Astrocyte (in vitro differentiated cells and primary cell): ENCODE measurements around the gene GNG12. TPM values are rescaled to one million over a fixed set of nuclear protein-coding genes. Genes with fewer than 3 reads are reported as not detected.

Experiments
- DNase-seq: peaks from one replicate; pipeline ENCODE4 v3.0.0-alpha.2; 2010; ENCODE audit warnings: low read depth
- FAIRE-seq: peaks from 2 replicates; lab custom pipeline; 2011; peaks lifted over from hg19 to GRCh38; lab: Jason Lieb, UNC
- H2AFZ ChIP-seq: 2 replicates; pipeline ENCODE4 v1.6.0; 2012; ENCODE audit warnings: low read depth, low read length, inconsistent platforms
- H3K27ac ChIP-seq: 2 replicates; pipeline ENCODE4 v1.5.1; 2011; ENCODE audit warnings: low read depth, low read length, inconsistent platforms
- H3K27me3 ChIP-seq: 2 replicates; pipeline ENCODE4 v1.6.0; 2011; ENCODE audit warnings: low read length, inconsistent platforms; ENCODE audit not compliant: insufficient read depth
- H3K36me3 ChIP-seq: 2 replicates; pipeline ENCODE4 v1.5.1; 2011; ENCODE audit warnings: low read length, inconsistent platforms; ENCODE audit not compliant: insufficient read depth
- H3K4me1 ChIP-seq: 2 replicates; pipeline ENCODE4 v1.5.1; 2011; ENCODE audit warnings: low read length, inconsistent platforms; ENCODE audit not compliant: insufficient read depth
- H3K4me2 ChIP-seq: 2 replicates; pipeline ENCODE4 v1.6.0; 2012; ENCODE audit warnings: low read length, inconsistent platforms
- H3K4me3 ChIP-seq: 2 replicates; pipeline ENCODE4 v1.5.1; 2011; ENCODE audit warnings: low read depth, mild to moderate bottlenecking, low read length, inconsistent platforms; ENCODE audit not compliant: insufficient read depth
- H3K79me2 ChIP-seq: 2 replicates; pipeline ENCODE4 v1.6.0; 2012; ENCODE audit warnings: mild to moderate bottlenecking, low read length, inconsistent platforms; ENCODE audit not compliant: insufficient read depth
- H3K9ac ChIP-seq: 2 replicates; pipeline ENCODE4 v1.6.0; 2012; ENCODE audit warnings: mild to moderate bottlenecking, low read length, inconsistent platforms
- H3K9me3 ChIP-seq: 2 replicates; pipeline ENCODE4 v1.5.1; 2012; ENCODE audit warnings: low read depth, mild to moderate bottlenecking, low read length, inconsistent platforms; ENCODE audit not compliant: insufficient read depth
- H4K20me1 ChIP-seq: 2 replicates; pipeline ENCODE4 v1.6.0; 2012; ENCODE audit warnings: low read length, inconsistent platforms; ENCODE audit not compliant: insufficient read depth
- H3K27ac Mint-ChIP-seq: one replicate; pipeline ENCODE4 v1.8.0; 2021; ENCODE audit warnings: mild to moderate bottlenecking, mixed read lengths; ENCODE audit not compliant: unreplicated experiment
- H3K27me3 Mint-ChIP-seq: one replicate; pipeline ENCODE4 v1.8.0; 2021; ENCODE audit warnings: low read depth, mixed read lengths; ENCODE audit not compliant: unreplicated experiment
- H3K36me3 Mint-ChIP-seq: one replicate; pipeline ENCODE4 v1.8.0; 2021; ENCODE audit warnings: low read depth, mixed read lengths; ENCODE audit not compliant: unreplicated experiment
- H3K4me1 Mint-ChIP-seq: one replicate; pipeline ENCODE4 v1.8.0; 2021; ENCODE audit warnings: low read depth, mixed read lengths; ENCODE audit not compliant: unreplicated experiment
- H3K4me3 Mint-ChIP-seq: one replicate; pipeline ENCODE4 v1.8.0; 2021; ENCODE audit warnings: mild to moderate bottlenecking, moderate library complexity, mixed read lengths; ENCODE audit not compliant: unreplicated experiment
- H3K9me3 Mint-ChIP-seq: one replicate; pipeline ENCODE4 v1.8.0; 2021; ENCODE audit warnings: mild to moderate bottlenecking, mixed read lengths; ENCODE audit not compliant: unreplicated experiment
- CTCF ChIP-seq: IDR thresholded peaks from 2 replicates; pipeline ENCODE4 v1.5.1; 2011; ENCODE audit warnings: low read depth, mild to moderate bottlenecking, inconsistent platforms, low read length, moderate library complexity; ENCODE audit not compliant: insufficient read depth
- EZH2 ChIP-seq: IDR thresholded peaks from 2 replicates; pipeline ENCODE4 v1.6.1; 2012; ENCODE audit warnings: mild to moderate bottlenecking, low read length, inconsistent platforms; ENCODE audit not compliant: insufficient read depth
- total RNA-seq: library from RNA; stranded (reverse); gene quantifications from 2 replicates; pipeline ENCODE4 v1.2.1, GENCODE V29; 2021

Gene GNG12
- total RNA-seq, 1 donor from 2014 or later: 101 TPM

GRCh38 chr1:67741736-67742135 lies 91.5 kb downstream of the GNG12 start:
- peaks cover 5% of the 10 kb centered on the region for H3K4me1 ChIP-seq
- DNase-seq: no peak
- peaks cover 94% of the 10 kb centered on the region for H3K79me2 ChIP-seq
- H3K27ac ChIP-seq: no peak overlapping the region
- Mint-ChIP-seq H3K27ac (no peak overlapping the region), H3K27me3 (no peaks in the 10 kb centered on the region), H3K4me3 (no peak overlapping the region), H3K9me3 (no peaks in the 10 kb centered on the region), H3K4me1 (peaks cover 35% of the 10 kb centered on the region), H3K36me3 (peaks cover 5% of the 10 kb centered on the region)
- H3K9me3 ChIP-seq: no peaks in the 10 kb centered on the region
- TF ChIP-seq CTCF: no peak
- TF ChIP-seq EZH2: no peak
- no peak overlapping the region for H3K4me3 ChIP-seq
- no peak for FAIRE-seq
- no peaks in the 10 kb centered on the region for H3K36me3 ChIP-seq
- no peak overlapping the region for H3K9ac ChIP-seq
- no peak overlapping the region for H2AFZ ChIP-seq
- peaks cover 22% of the 10 kb centered on the region for H4K20me1 ChIP-seq
- no peak overlapping the region for H3K4me2 ChIP-seq
- no peaks in the 10 kb centered on the region for H3K27me3 ChIP-seq

DNA sequence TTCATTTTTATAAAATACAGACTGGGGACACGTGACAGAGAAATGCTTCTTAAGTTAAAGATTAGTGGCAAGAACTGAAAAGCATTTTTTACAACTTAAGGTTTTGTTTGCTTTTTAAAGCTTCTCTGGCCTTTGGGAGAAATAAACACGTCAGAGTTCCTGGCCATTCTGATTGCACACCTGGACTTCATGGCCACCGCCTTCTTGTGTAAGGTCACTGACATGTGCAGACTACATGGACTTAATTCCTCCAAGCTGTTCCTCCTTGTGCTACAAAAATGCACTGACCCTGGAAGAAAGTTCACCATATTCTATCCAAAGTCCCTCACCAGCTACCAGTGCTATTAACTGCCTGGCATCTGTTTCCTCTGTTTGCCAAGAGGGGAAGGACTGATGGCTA lies 92.1 kb downstream of the GNG12 start:
- peaks cover 11% of the 10 kb centered on the region for H3K4me1 ChIP-seq
- H3K9me3 ChIP-seq: no peaks in the 10 kb centered on the region
- no peak for FAIRE-seq
- no peak overlapping the region for H3K4me3 ChIP-seq
- Mint-ChIP-seq H3K27me3 (no peaks in the 10 kb centered on the region), H3K27ac (no peak overlapping the region), H3K4me3 (no peak overlapping the region), H3K36me3 (peaks cover 5% of the 10 kb centered on the region), H3K9me3 (no peaks in the 10 kb centered on the region), H3K4me1 (peaks cover 36% of the 10 kb centered on the region)
- no peak for TF ChIP-seq CTCF
- no peak for TF ChIP-seq EZH2
- H3K36me3 ChIP-seq: no peaks in the 10 kb centered on the region
- no peak overlapping the region for H3K27ac ChIP-seq
- peaks cover 91% of the 10 kb centered on the region for H3K79me2 ChIP-seq
- H3K9ac ChIP-seq: no peak overlapping the region
- no peak overlapping the region for H3K4me2 ChIP-seq
- H2AFZ ChIP-seq: no peak overlapping the region
- H3K27me3 ChIP-seq: no peaks in the 10 kb centered on the region
- peaks cover 28% of the 10 kb centered on the region for H4K20me1 ChIP-seq
- no peak for DNase-seq

DNA sequence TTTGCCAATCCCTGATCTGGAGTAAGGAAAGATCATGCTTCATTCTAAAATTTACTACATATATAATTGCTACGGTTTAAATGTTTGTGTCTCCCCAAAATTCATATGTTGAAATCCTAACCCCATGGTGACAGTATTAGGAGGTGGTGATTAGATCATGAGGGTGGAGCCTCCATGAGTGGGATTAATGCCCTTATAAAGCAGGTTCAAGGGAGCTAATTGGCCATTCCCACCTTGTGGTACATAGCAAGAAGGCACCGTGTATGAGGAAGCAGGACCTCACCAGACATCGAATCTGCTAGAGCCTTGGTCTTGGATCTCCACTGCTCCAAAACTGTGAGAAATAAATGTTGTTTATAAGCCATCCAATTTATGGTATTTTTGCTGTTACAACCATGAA lies 92.7 kb downstream of the GNG12 start:
- Mint-ChIP-seq H3K27me3 (no peaks in the 10 kb centered on the region), H3K27ac (no peak overlapping the region), H3K36me3 (peaks cover 5% of the 10 kb centered on the region), H3K4me1 (peaks cover 36% of the 10 kb centered on the region), H3K4me3 (no peak overlapping the region), H3K9me3 (no peaks in the 10 kb centered on the region)
- H3K79me2 ChIP-seq: peaks cover 86% of the 10 kb centered on the region
- peaks cover 17% of the 10 kb centered on the region for H3K4me1 ChIP-seq
- H3K4me2 ChIP-seq: no peak overlapping the region
- DNase-seq: no peak
- H4K20me1 ChIP-seq: peaks cover 29% of the 10 kb centered on the region
- no peaks in the 10 kb centered on the region for H3K36me3 ChIP-seq
- TF ChIP-seq CTCF: no peak
- no peak for FAIRE-seq
- H3K4me3 ChIP-seq: no peak overlapping the region
- H3K27ac ChIP-seq: no peak overlapping the region
- H3K9ac ChIP-seq: no peak overlapping the region
- H3K27me3 ChIP-seq: no peaks in the 10 kb centered on the region
- H3K9me3 ChIP-seq: no peaks in the 10 kb centered on the region
- H2AFZ ChIP-seq: no peak overlapping the region
